Retinal pigment epithelial cell (primary cell): ENCODE results near the gene TOM1.

Experiments used
- DNase-seq: peaks from one replicate; pipeline ENCODE4 v3.0.0-alpha.2; 2010; ENCODE audit warnings: low read depth
- H3K4me3 ChIP-seq: 2 replicates; pipeline ENCODE4 v1.5.1; 2011; ENCODE audit warnings: mild to moderate bottlenecking, low read length, control low read depth, moderate library complexity
- CTCF ChIP-seq: conservative IDR thresholded peaks from 2 replicates; pipeline ENCODE4 v1.5.1; 2011; ENCODE audit warnings: low read depth, low read length, control low read depth, inconsistent platforms

TOM1 gene

GRCh38 chr22:35316751-35317150, 17.1 kb downstream of the TOM1 start:
- no peak overlapping the region for H3K4me3 ChIP-seq
- TF ChIP-seq CTCF: no peak
- no peak for DNase-seq

GRCh38 chr22:35317680-35318290, 18.1 kb downstream of the TOM1 start:
- DNase-seq: no peak
- no peak for TF ChIP-seq CTCF
- H3K4me3 ChIP-seq: no peak overlapping the region

- TF ChIP-seq CTCF: no peak
- H3K4me3 ChIP-seq: no peak overlapping the region
- no peak for DNase-seq
Observed at GRCh38 chr22:35318346-35319215, 18.9 kb downstream of the TOM1 start.

GRCh38 chr22:35319244-35319985, 19.7 kb downstream of the TOM1 start:
- no peak for DNase-seq
- no peak for TF ChIP-seq CTCF
- H3K4me3 ChIP-seq: no peak overlapping the region

- TF ChIP-seq CTCF: no peak
- DNase-seq: no peak
- no peak overlapping the region for H3K4me3 ChIP-seq
Observed at GRCh38 chr22:35322126-35322525, 22.4 kb downstream of the TOM1 start.

- no peak for TF ChIP-seq CTCF
- DNase-seq: no peak
- H3K4me3 ChIP-seq: no peak overlapping the region
Observed at GRCh38 chr22:35322893-35323292, 23.2 kb downstream of the TOM1 start.
